DND-41 (cell line): ENCODE results near the gene SLC26A2.

Source experiments
- ATAC-seq: fragments of 200-7000 bp; cut with Tn5 transposase; 3 replicates; pipeline ENCODE4 v1.9.1; 2021; ENCODE audit warnings: low read depth; ENCODE audit not compliant: insufficient read depth
- DNase-seq: peaks from one replicate; pipeline ENCODE4 v3.0.0-alpha.2; 2020
- H2AFZ ChIP-seq: 2 replicates; pipeline ENCODE4 v1.6.0; 2012; ENCODE audit warnings: low read depth, low read length
- H3K27ac ChIP-seq: 2 replicates; pipeline ENCODE4 v1.5.1; 2012; ENCODE audit warnings: low read length, inconsistent platforms
- H3K27me3 ChIP-seq: fragments of 200-600 bp; sonication (generic); 2 replicates; pipeline ENCODE4 v1.6.0; 2012; ENCODE audit warnings: low read length, mild to moderate bottlenecking, inconsistent platforms; ENCODE audit not compliant: insufficient read depth, poor library complexity
- H3K36me3 ChIP-seq: 2 replicates; pipeline ENCODE4 v1.5.1; 2012; ENCODE audit warnings: low read length, inconsistent platforms; ENCODE audit not compliant: insufficient read depth
- H3K4me1 ChIP-seq: 2 replicates; pipeline ENCODE4 v1.5.1; 2012; ENCODE audit warnings: mild to moderate bottlenecking, low read length; ENCODE audit not compliant: insufficient read depth
- H3K4me2 ChIP-seq: 2 replicates; pipeline ENCODE4 v1.6.0; 2012; ENCODE audit warnings: mild to moderate bottlenecking, moderate library complexity, low read length, inconsistent platforms; ENCODE audit not compliant: insufficient read depth
- H3K4me3 ChIP-seq, 2 experiments: fragments of 200-600 bp in 1 of 2; shearing (Covaris generic) in 1 of 2; 2 replicates each; pipeline ENCODE4 v1.5.1; 2012 to 2016; ENCODE audit warnings: inconsistent platforms in 2 of 2, low read length in 2 of 2, mild to moderate bottlenecking in 2 of 2, low read depth in 1 of 2, moderate library complexity in 1 of 2
- H3K79me2 ChIP-seq: 2 replicates; pipeline ENCODE4 v1.6.0; 2012; ENCODE audit warnings: low read length, inconsistent platforms; ENCODE audit not compliant: insufficient read depth
- H3K9ac ChIP-seq: 2 replicates; pipeline ENCODE4 v1.6.0; 2012; ENCODE audit warnings: low read depth, mild to moderate bottlenecking, inconsistent platforms, low read length, moderate library complexity
- H3K9me3 ChIP-seq: 2 replicates; pipeline ENCODE4 v1.5.1; 2012; ENCODE audit warnings: low read length, moderate library complexity, mild to moderate bottlenecking, inconsistent platforms; ENCODE audit not compliant: insufficient read depth, severe bottlenecking
- H4K20me1 ChIP-seq: 2 replicates; pipeline ENCODE4 v1.6.0; 2012; ENCODE audit warnings: low read length; ENCODE audit not compliant: insufficient read depth
- EZH2 ChIP-seq: IDR thresholded peaks from 3 replicates; pipeline ENCODE4 v1.6.1; 2012; ENCODE audit warnings: borderline replicate concordance, low read depth, mild to moderate bottlenecking, moderate library complexity, low read length, inconsistent platforms; ENCODE audit not compliant: severe bottlenecking
- TF ChIP-seq, protein P1 (sequence below): IDR thresholded peaks from 2 replicates; pipeline ENCODE4 v1.5.1; 2012; ENCODE audit warnings: borderline replicate concordance, low read length, moderate library complexity, mild to moderate bottlenecking; ENCODE audit not compliant: poor library complexity, severe bottlenecking; ENCODE audit errors: extremely low read depth

SLC26A2 gene

GRCh38 chr5:149960272-149961185 is at the start of gene SLC26A2:
SLC26A2 (plus strand) TSS chr5:149960758; CDS start chr5:149977653, 16,895 bp downstream.
- Histone ChIP-seq H3K9me3 (no peaks in the 10 kb centered on the region), H4K20me1 (no peaks in the 10 kb centered on the region), H3K36me3 (no peaks in the 10 kb centered on the region), H3K27me3 (no peaks in the 10 kb centered on the region), H3K4me2 (peak within 1 kb of the TSS; percentile 92), H3K27ac (peak within 1 kb of the TSS; percentile 80), H3K4me1 (peaks cover 26% of the 10 kb centered on the region), H3K9ac (peak within 1 kb of the TSS; percentile 79), H3K79me2 (peaks cover 12% of the 10 kb centered on the region), H2AFZ (peak within 1 kb of the TSS; percentile 88), H3K4me3 (peak within 1 kb of the TSS; percentile 62 to 70)
- TF ChIP-seq, protein P1, sequence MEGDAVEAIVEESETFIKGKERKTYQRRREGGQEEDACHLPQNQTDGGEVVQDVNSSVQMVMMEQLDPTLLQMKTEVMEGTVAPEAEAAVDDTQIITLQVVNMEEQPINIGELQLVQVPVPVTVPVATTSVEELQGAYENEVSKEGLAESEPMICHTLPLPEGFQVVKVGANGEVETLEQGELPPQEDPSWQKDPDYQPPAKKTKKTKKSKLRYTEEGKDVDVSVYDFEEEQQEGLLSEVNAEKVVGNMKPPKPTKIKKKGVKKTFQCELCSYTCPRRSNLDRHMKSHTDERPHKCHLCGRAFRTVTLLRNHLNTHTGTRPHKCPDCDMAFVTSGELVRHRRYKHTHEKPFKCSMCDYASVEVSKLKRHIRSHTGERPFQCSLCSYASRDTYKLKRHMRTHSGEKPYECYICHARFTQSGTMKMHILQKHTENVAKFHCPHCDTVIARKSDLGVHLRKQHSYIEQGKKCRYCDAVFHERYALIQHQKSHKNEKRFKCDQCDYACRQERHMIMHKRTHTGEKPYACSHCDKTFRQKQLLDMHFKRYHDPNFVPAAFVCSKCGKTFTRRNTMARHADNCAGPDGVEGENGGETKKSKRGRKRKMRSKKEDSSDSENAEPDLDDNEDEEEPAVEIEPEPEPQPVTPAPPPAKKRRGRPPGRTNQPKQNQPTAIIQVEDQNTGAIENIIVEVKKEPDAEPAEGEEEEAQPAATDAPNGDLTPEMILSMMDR, result no peak
- TF ChIP-seq EZH2, result no peak
- ATAC-seq (peak; percentile 99), DNase-seq (peak; percentile 95)

DNA sequence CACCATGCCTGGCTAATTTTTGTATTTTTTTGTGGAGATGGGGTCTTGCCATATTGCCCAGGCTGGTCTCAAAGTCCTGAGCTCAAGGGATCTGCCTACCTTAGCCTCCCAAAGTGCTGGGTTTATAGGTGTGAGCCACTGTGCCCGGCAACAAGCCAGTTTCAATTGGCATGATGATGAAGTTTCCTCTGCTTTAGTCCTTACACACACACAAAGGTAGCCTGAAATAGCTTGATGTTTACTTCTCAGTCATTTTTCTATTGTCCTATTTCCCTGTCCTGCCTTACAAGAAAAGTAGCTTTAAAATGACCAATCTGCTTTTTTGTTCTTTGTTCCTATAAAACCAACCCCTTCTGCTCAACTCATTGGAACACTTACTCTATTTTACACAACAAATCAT is 49.5 kb upstream of the SLC26A2 start:
- Histone ChIP-seq H2AFZ (no peak overlapping the region), H3K4me2 (no peak overlapping the region)
- TF ChIP-seq EZH2, result no peak
- TF ChIP-seq, protein P1, result no peak

GRCh38 chr5:149912226-149912871 is 48.2 kb upstream of the SLC26A2 start:
- Histone ChIP-seq H3K79me2 (no peaks in the 10 kb centered on the region), H3K9ac (no peak overlapping the region), H3K36me3 (no peaks in the 10 kb centered on the region), H3K27ac (no peak overlapping the region), H3K4me3 (no peak overlapping the region), H3K9me3 (no peaks in the 10 kb centered on the region), H3K4me2 (no peak overlapping the region), H4K20me1 (no peaks in the 10 kb centered on the region), H3K27me3 (peaks cover 34% of the 10 kb centered on the region), H3K4me1 (no peaks in the 10 kb centered on the region), H2AFZ (no peak overlapping the region)
- no peak for ATAC-seq
- TF ChIP-seq, protein P1, result no peak
- DNase-seq, result no peak

More for the DNA sequence above, 49.5 kb upstream of the SLC26A2 start:
- Histone ChIP-seq H3K9ac (no peak overlapping the region), H3K27ac (no peak overlapping the region), H3K4me3 (no peak overlapping the region), H3K4me1 (no peaks in the 10 kb centered on the region), H3K27me3 (peaks cover 30% of the 10 kb centered on the region), H3K36me3 (no peaks in the 10 kb centered on the region), H4K20me1 (no peaks in the 10 kb centered on the region), H3K9me3 (no peaks in the 10 kb centered on the region), H3K79me2 (no peaks in the 10 kb centered on the region)
- ATAC-seq (no peak), DNase-seq (no peak)
